H1 (cell line): ENCODE measurements around the gene CRTC1. TPM values are rescaled to one million over a fixed set of nuclear protein-coding genes. Genes with fewer than 3 reads are reported as not detected.

Source experiments
- BRCA1 ChIP-seq: IDR thresholded peaks from 2 replicates; pipeline ENCODE4 v1.6.1; 2012; ENCODE audit warnings: low read depth, low read length, improper control_type of control experiment
- CBX5 ChIP-seq: fragments of 300-800, 300-1000 bp; sonication (generic); IDR thresholded peaks from 2 replicates; pipeline ENCODE4 v1.7.1; 2016; ENCODE audit warnings: antibody characterized with exemption, low read length, low read depth
- CEBPB ChIP-seq: IDR thresholded peaks from 2 replicates; pipeline ENCODE4 v1.6.1; 2012; ENCODE audit warnings: low read depth, low read length
- CTBP2 ChIP-seq: IDR thresholded peaks from 2 replicates; pipeline ENCODE4 v1.7.0; 2011; ENCODE audit warnings: borderline replicate concordance, mild to moderate bottlenecking, moderate library complexity, mixed read lengths, low read length; ENCODE audit not compliant: insufficient read depth, insufficient read length
- EGR1 ChIP-seq: IDR thresholded peaks from 2 replicates; pipeline ENCODE4 v1.6.1; 2011; ENCODE audit warnings: low read depth, low read length, borderline replicate concordance
- GABPA ChIP-seq: IDR thresholded peaks from 2 replicates; pipeline ENCODE4 v1.6.1; 2011; ENCODE audit warnings: mild to moderate bottlenecking, low read length, moderate library complexity, borderline replicate concordance; ENCODE audit not compliant: insufficient read depth
- JUN ChIP-seq: IDR thresholded peaks from 2 replicates; pipeline ENCODE4 v1.6.1; 2011; ENCODE audit warnings: low read depth, mild to moderate bottlenecking, improper control_type of control experiment, low read length
- KDM1A ChIP-seq: fragments of 200-600, 300-600 bp; sonication (generic); IDR thresholded peaks from 2 replicates; pipeline ENCODE4 v1.7.1; 2016; ENCODE audit warnings: mild to moderate bottlenecking, low read length, borderline replicate concordance
- POU5F1 ChIP-seq: IDR thresholded peaks from 2 replicates; pipeline ENCODE4 v1.6.1; 2011; ENCODE audit warnings: low read depth, mild to moderate bottlenecking, low read length, moderate library complexity
- RFX5 ChIP-seq: IDR thresholded peaks from 2 replicates; pipeline ENCODE4 v1.6.1; 2011; ENCODE audit warnings: low read depth, low read length, improper control_type of control experiment, borderline replicate concordance
- RNF2 ChIP-seq: fragments of 200-900, 300-1000 bp; sonication (generic); IDR thresholded peaks from 2 replicates; pipeline ENCODE4 v1.7.1; 2016; ENCODE audit warnings: borderline replicate concordance, low read depth, mild to moderate bottlenecking, antibody characterized with exemption, low read length; ENCODE audit not compliant: poor library complexity, severe bottlenecking; ENCODE audit errors: missing control alignments
- SIRT6 ChIP-seq: IDR thresholded peaks from one replicate; pipeline ENCODE4 v1.7.1; 2012; ENCODE audit warnings: low read length, inconsistent platforms
- SIX5 ChIP-seq: IDR thresholded peaks from 2 replicates; pipeline ENCODE4 v1.6.1; 2011; ENCODE audit warnings: mild to moderate bottlenecking, low read depth, low read length
- SP2 ChIP-seq: IDR thresholded peaks from 2 replicates; pipeline ENCODE4 v1.6.1; 2012; ENCODE audit warnings: mild to moderate bottlenecking, low read length, inconsistent platforms
- SP4 ChIP-seq: IDR thresholded peaks from 2 replicates; pipeline ENCODE4 v1.6.1; 2012; ENCODE audit warnings: low read length, inconsistent platforms
- TAF1 ChIP-seq: IDR thresholded peaks from 2 replicates; pipeline ENCODE4 v1.6.1; 2011; ENCODE audit warnings: mild to moderate bottlenecking, low read depth, low read length
- TEAD4 ChIP-seq: IDR thresholded peaks from 2 replicates; pipeline ENCODE4 v1.6.1; 2012; ENCODE audit warnings: low read depth, low read length, inconsistent platforms, mixed read lengths
- YY1 ChIP-seq: IDR thresholded peaks from 2 replicates; pipeline ENCODE4 v1.6.1; 2011; ENCODE audit warnings: low read depth, mild to moderate bottlenecking, low read length
- polyA plus RNA-seq, 7 experiments: library from polyadenylated mRNA; depleted of rRNA in 3 of 7; stranded (reverse) in 5 of 7; unstranded in 2 of 7; fragments of >200 nt in 5 of 7; fragments of 200-250 nt in 2 of 7; gene quantifications; 1 replicate in 5 of 7; 2 replicates in 1 of 7; 4 replicates in 1 of 7; pipeline versions ENCODE4 v1.2.1 to v1.2.3, GENCODE V29; 2011 to 2013; ENCODE audit warnings: missing spikeins in 2 of 7, mixed read lengths in 2 of 7
- total RNA-seq: library from RNA; stranded (reverse); fragmentation: NEBNext Ultra II Directional; extraction: Animal tissue kit (Norgen Biotek cat#: 25700); gene quantifications from 2 replicates; pipeline ENCODE4 v1.2.1, GENCODE V29; 2021
- TF ChIP-seq, protein P1 (sequence below): IDR thresholded peaks from 2 replicates; pipeline ENCODE4 v1.6.1; 2011; ENCODE audit warnings: low read length, improper control_type of control experiment
- TF ChIP-seq, protein P2 (sequence below), 3 experiments: IDR thresholded peaks; 1 replicate in 2 of 3; 2 replicates in 1 of 3; pipeline versions ENCODE4 v1.5.1 to v1.6.1; 2011; ENCODE audit warnings: low read length in 3 of 3, mild to moderate bottlenecking in 3 of 3, inconsistent platforms in 2 of 3, low read depth in 1 of 3, moderate library complexity in 1 of 3; ENCODE audit not compliant: insufficient read depth in 1 of 3; ENCODE audit errors: control extremely low read depth in 1 of 3
- TF ChIP-seq, protein P3 (sequence below): IDR thresholded peaks from 2 replicates; pipeline ENCODE4 v1.6.1; 2012; ENCODE audit warnings: low read length, inconsistent platforms

CRTC1 gene
- total and polyA plus RNA-seq, 2 of the 8 experiments (the other 6 are each of a cell fraction or from before 2014, with no cell fraction given), result 2.9 to 8.5 TPM

DNA sequence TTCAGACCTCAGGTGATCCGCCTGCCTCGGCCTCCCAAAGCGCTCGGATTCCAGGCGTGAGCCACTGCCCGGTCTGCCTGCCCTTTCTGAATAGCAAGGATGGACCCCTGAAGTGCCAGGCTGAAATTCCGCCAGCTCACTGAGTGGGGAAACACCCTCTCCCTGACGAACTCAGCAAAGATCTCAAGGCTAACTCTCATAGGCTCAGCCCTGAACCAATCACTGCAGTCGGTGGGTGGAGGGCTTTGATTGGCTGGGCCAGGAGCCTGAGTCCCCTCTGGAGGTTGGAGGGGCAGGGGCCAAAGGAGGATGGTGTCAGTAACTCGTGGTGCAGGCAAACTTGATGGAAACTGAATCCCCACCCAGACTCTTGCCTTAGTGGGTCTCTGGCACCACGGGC, 118.9 kb downstream of the CRTC1 start (continued):
- TF ChIP-seq CTBP2, result no peak
- TF ChIP-seq SP2, result no peak
- TF ChIP-seq, protein P1, sequence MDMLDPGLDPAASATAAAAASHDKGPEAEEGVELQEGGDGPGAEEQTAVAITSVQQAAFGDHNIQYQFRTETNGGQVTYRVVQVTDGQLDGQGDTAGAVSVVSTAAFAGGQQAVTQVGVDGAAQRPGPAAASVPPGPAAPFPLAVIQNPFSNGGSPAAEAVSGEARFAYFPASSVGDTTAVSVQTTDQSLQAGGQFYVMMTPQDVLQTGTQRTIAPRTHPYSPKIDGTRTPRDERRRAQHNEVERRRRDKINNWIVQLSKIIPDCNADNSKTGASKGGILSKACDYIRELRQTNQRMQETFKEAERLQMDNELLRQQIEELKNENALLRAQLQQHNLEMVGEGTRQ, result no peak
- TF ChIP-seq TAF1, result peak; percentile 70
- no peak for TF ChIP-seq EGR1
- TF ChIP-seq RNF2, result no peak
- TF ChIP-seq CEBPB, result no peak
- no peak for TF ChIP-seq CBX5
- no peak for TF ChIP-seq RFX5
- TF ChIP-seq GABPA, result no peak
- TF ChIP-seq BRCA1, result no peak
- no peak for TF ChIP-seq SIX5
- TF ChIP-seq YY1, result no peak
- TF ChIP-seq, protein P2, sequence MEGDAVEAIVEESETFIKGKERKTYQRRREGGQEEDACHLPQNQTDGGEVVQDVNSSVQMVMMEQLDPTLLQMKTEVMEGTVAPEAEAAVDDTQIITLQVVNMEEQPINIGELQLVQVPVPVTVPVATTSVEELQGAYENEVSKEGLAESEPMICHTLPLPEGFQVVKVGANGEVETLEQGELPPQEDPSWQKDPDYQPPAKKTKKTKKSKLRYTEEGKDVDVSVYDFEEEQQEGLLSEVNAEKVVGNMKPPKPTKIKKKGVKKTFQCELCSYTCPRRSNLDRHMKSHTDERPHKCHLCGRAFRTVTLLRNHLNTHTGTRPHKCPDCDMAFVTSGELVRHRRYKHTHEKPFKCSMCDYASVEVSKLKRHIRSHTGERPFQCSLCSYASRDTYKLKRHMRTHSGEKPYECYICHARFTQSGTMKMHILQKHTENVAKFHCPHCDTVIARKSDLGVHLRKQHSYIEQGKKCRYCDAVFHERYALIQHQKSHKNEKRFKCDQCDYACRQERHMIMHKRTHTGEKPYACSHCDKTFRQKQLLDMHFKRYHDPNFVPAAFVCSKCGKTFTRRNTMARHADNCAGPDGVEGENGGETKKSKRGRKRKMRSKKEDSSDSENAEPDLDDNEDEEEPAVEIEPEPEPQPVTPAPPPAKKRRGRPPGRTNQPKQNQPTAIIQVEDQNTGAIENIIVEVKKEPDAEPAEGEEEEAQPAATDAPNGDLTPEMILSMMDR (IDR thresholded peaks at IDR 0.05; ENCODE audit: control extremely low read depth in 1 of 3, insufficient read depth in 1 of 3, low read depth in 1 of 3, low read length in 3 of 3), result no peak
- TF ChIP-seq SP4, result no peak
- no peak for TF ChIP-seq JUN
- no peak for TF ChIP-seq KDM1A
- TF ChIP-seq SIRT6, result no peak
- TF ChIP-seq TEAD4, result peak; percentile 70; the same call in 1 of the 2 replicates
- TF ChIP-seq, protein P3, sequence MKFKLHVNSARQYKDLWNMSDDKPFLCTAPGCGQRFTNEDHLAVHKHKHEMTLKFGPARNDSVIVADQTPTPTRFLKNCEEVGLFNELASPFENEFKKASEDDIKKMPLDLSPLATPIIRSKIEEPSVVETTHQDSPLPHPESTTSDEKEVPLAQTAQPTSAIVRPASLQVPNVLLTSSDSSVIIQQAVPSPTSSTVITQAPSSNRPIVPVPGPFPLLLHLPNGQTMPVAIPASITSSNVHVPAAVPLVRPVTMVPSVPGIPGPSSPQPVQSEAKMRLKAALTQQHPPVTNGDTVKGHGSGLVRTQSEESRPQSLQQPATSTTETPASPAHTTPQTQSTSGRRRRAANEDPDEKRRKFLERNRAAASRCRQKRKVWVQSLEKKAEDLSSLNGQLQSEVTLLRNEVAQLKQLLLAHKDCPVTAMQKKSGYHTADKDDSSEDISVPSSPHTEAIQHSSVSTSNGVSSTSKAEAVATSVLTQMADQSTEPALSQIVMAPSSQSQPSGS, result no peak
- TF ChIP-seq POU5F1, result no peak
